Stimulated activated CD8-positive, alpha-beta memory T cell treated with anti-CD3 and anti-CD28 coated beads, Interleukin-15, amount 100 ng/mL, for 4 hours (primary cell): Measurements from ENCODE around the gene QSOX2.

Experiments used
- DNase-seq, 2 donors: peaks; one replicate each; pipeline ENCODE4 v3.0.0-alpha.2; 2020; ENCODE audit warnings: low read depth in 2 of 2

QSOX2 gene

DNA sequence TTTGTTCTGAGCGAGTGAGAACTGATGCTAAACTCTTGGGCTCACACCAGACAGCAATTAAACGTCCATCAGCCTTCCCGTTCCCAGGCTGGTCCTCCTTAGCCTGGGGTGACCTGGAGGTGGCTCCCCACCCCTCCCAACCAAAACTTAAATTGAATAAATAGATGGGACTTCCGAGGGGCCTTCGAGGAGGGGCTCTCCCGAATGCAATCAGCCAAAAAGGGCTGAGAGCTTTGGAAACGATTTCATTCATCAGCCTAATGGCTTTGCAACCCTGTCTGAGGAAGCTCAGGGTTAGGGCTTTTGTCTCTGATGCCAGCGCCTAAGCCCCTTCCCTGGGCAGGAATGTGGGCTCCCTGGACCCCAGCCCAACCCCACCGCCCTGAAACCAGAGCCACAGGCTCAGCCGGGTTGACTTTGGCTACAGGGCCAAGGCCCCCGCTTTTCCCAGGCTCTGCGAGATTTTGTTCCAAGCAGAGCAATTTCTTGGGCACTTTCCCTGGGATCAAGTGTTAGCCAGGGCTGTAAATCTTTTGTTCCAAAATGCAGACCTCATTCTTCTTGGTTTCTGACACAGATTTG is 69.9 kb downstream of the QSOX2 start:
- DNase-seq = no peak

DNA sequence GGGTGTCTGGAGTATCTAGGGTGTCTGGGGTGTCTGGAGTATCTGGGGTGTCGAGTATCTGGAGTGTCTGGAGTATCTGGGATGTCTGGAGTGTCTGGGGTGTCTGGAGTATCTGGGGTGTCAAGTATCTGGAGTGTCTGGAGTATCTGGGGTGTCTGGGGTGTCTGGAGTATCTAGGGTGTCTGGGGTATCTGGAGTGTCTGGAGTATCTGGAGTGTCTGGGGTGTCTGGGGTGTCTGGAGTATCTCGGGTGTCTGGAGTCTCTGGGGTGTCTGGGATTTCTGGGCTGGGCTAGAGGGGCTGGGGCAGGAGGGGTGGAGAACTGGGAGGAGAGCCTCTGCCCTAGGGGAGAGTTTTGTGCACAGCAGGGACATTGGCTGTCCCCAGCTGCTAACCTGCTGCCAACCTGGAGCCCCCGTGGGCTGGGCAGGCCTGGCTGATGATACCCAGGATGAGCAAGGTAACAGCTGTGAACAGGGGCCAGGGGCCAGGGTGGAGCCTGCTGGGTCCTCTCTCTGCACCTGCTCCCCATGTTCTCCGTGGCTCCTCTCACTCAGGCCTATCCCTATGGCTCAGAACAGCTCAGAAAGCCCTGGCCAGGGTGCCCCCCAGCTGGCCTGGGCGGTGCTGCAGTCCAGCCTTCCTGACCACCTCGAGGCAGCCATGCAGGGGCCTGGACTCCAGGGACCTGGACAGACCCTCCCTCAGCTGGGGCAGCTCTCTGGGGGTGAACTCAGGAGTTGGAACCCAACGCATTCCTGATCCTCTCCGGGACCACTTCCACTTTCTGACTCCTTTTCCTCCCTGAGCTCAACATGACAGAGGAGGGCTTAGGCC is 70.6 kb downstream of the QSOX2 start:
- no peak for DNase-seq

DNA sequence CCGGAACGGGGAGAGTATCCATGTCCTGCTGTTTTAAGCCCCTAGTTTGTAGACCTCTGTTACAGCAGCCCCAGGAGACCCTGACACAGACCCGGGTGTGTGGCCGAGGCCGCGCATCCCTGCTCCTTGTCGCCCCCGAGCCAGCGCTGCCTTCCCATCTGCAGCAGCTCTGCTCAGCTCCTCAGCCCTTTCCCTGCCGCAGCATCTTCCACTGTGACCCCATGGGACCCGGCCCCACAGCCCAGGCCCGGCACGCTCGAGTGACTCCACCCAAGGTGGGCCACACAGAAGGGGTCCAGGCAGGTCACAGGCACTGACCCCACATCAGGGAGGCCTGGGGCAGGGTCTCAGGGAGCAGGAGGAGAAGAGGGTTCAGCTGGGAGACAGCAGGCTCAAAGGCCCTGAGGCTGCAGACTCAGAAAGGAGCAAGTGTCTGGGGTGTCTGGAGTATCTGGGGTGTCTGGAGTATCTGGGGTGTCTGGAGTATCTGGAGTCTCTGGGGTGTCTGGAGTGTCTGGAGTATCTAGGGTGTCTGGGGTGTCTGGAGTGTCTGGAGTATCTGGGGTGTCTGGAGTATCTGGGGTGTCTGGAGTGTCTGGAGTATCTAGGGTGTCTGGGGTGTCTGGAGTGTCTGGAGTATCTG is 71.8 kb downstream of the QSOX2 start:
- DNase-seq = no peak

DNA sequence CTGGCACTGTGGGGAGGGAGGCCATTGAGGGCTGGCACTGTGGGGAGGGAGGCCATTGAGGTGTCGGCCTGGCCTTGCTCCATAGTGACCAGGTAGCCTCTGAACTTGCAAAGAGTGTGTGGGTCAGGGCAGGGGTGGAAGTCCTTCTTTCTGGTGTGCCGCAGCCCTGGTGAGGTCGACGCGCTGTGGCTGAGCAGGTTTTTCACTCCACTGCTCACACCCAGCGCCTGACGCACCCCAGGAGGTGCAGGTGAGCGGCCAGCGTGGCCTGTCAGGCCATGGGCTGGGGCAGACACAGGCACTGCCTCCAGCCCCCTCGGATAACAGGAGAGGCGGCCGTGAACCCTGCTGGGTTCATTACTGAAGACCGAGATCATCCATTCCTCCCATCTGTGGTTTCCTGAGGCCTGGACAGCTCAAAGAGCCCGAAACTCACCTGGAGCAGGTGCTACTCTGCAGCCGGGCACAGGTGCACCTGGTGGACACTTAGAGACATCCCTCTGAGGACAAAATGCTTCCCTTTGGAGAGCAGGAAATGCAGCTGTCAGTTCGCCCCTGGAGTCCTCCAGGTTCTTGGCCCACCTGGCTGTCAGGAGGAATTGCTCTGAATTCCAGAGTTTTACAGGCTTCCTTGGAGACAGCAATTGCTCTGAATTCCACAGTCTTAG is 73.1 kb downstream of the QSOX2 start:
- DNase-seq = no peak

DNA sequence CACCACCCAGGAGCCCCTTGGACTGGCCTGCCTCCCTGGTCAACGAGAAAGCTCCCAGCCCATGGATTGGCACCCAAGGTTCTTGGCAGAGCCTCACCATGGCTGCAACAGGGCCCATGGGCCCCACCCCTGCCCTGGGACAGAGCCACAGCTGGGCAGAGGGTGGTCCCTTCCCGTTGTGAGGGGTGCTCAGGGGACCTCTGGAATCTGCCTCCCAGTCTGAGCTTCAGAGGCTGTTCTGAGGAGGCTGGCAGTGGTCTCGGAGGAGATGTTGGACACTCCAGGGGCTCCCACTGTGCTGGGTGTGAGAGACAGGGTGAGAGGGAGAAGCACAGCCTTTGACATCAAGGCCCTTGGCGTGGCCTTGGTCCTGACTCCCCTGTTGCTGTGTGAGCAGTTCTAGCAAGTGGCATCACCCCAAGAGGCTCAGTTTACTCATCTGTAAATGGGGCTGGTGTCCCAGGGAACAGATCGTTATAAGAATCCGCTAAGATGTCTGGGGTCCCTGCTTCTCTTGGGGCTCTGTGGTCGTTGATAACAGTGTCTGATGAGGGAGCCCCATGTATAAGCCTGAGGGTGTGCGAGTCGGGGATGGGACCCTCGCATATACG is 73.7 kb downstream of the QSOX2 start:
- no peak for DNase-seq

DNA sequence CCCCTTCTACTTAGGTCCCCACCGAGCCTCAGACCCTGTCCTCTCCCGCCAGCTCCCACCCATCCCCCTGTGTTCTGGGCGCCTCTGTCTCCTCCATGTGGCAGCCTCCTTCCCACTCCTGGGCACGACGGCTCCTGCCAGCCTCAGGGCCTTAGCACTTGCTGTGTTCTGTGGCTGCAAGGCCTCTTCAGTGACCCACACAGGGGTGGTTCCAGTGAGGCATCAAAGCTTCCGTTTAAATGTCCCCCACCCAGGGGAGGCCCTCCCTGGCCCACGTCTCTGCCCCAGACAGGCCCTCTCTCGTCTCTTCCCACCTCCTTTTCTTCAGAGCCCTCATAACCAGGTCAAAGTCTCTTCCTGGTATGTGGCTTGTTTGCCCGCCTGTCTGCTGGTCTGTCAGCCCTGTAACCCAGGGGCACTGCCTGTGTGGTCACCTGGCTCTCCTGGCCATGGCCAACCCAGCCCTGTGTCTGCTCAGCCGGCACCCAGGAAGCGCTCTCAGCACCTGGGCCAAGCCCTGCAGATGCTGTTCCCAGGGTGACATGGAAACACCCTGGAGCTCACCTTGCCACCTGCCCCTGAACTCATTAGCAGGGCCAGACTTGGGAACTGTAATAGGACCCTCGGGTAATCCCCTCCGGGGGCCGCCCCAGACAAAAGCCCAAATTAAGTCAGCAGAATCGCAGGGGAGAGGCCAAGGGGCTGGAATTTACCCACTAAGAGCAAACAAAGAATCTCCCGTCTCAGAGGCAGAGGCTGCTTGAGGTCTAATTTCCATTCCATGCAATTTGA is 74.4 kb downstream of the QSOX2 start:
- no peak for DNase-seq

DNA sequence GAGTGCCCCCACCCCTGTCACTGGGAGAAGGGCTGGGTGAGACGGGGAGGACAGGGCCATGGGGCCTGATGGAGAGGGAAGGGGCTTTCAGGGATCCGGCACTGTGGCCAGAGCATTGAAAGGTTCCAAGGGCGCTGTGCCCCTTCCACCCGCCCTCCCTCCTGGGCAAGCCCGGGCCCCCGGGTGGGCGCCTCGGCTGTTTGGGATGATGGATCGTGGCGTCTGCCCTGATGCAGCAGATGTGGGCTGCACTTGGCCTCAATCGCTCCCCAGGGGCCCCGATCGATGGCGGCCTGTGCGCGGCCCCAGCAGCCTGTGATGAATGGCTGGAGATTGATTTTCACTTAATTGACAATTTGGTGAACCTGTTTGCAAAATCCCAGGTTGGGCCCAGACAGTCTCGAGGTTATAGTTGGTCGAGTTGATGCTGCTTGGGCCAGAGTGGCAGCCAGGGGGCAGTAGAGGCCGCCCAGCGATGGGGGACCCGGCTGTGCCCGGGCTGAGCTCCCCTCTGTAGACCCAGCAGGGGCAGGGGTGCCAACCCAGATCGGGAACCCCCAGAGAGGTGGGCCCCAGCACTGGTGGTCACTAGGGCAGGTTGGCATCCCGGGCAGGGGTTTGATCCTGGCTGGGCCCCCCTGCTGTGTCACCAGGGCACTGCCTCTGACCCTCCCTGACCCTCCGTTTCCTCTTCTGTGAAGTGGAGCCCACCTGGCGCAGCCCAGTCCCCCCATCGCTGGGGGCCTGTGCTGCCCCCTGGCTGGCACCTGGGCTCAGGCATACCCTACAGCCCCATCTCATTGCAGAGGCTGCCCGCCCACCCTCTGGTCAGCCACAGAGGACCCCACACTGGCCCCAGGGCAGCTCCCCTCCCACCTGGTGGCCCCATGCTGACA is 75.4 kb downstream of the QSOX2 start:
- DNase-seq = no peak

DNA sequence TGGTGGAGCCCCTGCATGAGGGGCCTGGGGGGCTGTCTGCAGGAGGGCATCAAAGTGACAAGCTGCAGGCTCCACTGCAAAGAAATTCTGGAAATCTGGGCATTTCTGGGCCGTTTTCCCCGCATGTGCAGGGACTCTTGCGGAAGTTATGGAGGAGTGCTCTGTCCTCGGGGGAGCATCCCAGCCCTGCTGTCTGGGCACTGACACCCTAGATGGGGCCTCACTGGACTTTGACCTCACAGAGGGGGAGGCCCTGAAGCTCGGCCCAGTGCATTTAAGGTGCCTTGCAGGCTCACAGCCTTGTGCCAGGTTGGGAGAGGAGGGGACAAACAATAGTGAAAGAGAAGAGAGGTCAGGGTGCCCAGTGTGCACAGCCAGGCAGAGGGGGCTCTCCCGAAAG is 76.1 kb downstream of the QSOX2 start:
- no peak for DNase-seq

DNA sequence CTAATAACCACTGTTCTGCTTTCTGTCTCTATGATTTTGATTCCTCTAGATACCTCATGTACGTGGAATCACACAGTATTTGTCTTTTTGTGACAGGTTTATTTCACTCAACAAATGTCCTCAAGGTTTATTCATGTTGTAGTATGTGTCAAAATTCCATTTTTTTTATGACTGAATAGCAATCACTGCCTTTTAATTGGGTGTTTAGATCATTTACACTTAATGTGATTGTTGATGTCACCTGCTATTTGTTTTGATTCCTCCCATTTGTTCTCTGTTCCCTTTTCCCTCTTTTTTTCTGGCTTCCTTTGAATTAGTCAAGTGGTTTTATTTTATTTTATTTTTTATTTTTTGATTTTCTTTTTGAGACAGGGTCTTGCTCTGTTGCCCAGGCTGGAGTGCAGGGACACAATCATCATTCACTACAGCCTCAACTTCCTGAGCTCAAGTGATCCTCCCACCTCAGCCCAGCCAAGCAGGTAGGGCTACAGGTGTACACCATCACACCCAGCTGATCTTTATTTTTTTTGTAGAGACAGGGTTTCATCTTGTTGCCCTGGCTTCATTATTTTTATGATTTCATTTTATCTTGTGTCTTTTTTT is 82.3 kb downstream of the QSOX2 start:
- DNase-seq = no peak

DNA sequence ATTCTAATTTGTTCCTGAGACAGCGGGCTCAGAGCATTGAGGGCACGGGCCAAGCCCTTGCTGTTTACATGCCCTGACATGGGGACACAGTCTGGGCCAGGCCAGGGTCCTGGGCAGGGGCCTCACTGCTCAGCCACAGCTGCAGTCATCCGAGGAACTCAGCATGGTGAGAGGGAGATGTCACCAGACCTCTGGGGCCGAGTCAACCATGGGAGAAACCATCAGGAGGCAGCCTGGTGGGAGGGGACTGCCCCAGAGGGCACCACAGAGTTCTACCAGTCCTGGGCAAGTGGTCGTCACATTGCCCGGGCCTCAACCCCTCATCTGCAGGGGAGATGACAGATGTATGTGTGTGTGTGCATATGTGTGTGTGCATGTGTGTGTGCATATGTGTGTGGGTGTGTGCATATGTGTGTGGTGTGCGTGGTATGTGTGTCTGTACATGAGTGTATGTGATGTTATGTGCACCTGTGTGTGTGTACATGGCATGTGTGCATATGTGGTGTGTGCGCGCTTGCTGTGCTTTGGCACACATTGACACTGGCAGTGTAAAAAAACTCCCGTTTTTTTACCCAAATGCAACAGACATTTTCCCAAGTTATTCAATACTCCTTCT is 84.5 kb downstream of the QSOX2 start:
- DNase-seq = no peak

DNA sequence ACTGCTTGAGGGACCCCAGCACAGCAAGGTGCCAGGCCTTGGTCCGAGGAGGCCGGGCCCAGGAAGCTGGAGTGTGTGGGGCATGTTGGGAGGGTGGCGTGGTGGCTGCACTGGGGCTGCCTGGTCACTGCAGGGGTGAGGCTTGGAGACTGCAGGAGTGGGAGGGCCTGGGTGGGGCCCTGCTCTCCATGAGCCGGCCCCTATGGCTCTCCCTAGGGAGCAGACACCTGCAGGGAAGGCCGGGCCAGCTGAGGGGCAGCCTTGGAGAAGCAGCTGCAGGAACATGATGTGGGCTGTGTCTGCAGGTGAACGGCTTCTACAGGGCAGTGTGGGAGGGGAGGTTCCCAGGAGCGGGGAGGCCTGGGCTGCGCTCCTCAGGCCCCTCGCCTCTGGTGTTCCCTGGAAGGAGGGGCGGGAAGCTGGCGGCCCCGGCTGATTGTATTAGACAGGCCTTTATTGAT is 85.2 kb downstream of the QSOX2 start:
- DNase-seq = no peak

DNA sequence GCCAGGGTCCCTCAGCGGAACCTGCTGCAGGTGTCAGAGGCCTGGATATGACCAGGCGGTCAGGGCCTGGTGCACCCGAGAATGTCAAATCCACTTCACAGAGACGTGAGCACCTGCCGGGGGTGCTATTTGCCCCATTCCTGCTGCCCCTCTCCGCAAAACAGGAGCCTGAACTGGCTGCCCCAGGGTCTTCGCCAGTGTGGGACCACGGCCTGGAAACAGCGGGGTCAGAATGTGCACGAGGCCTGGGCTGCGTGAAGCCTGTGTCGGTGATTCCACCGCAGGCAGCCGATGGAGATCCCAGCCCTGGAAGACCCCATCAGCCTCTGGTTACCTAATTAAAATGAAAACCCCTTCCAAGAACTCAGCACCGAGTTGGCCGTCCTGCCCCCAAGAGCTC is 85.8 kb downstream of the QSOX2 start:
- DNase-seq = no peak

DNA sequence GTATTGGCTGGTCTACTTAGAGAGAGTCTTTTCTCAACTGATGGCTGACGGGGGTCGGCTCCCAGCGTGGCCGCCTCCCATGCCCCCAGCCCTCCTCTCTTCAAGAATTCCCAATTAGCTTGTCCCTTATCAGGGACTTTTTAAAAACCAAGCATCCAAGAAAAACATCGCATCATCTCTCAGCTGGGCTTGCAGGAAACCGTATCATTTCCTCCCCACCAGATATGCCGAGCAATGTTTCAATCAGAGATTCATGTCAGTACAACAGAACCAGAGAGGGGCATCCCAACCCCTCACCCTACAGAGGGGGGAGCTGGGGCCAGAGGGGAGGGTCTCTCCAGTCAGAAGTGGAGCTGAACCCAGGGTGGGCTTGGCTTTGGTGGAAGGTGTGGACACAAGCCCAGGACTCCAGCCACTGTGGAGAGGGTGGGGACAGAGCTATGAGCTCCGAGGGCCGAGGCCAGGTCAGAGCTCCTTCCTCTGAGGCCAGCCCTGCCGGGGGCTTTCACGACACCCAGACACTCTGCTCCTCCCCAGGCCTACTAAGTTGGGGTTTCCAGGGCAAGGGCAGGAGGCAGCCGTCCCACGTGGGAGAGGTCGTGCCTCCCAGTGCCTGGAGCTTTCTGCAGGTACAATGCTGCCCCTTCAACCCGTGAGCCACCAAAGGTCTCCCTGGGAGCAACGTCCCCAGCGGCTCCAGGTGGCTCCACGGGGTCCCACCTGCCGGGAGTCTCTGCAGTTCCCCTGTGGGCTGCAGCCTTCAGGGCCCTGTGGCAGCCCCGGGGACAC is 87.9 kb downstream of the QSOX2 start:
- DNase-seq = no peak
